ENCODE data around the gene C20orf173.

Gene C20orf173

GRCh38 chr20:35506179-35506578 is 23.3 kb downstream of the C20orf173 start:
- no peak for DNase-seq

GRCh38 chr20:35504751-35505150 is 24.7 kb downstream of the C20orf173 start:
- no peak for DNase-seq

- no peak for DNase-seq
These were observed 25.5 kb downstream of the C20orf173 start for GRCh38 chr20:35503841-35504561.

- DNase-seq, result no peak
These were observed 26.2 kb downstream of the C20orf173 start for GRCh38 chr20:35503281-35503680.

GRCh38 chr20:35502352-35502751 is 27.1 kb downstream of the C20orf173 start:
- peak; percentile 92 for DNase-seq

- DNase-seq, result no peak
These were observed 30.2 kb downstream of the C20orf173 start for GRCh38 chr20:35499271-35499670.

- no peak for DNase-seq
These were observed 31.7 kb downstream of the C20orf173 start for GRCh38 chr20:35497780-35498189.

- DNase-seq, result no peak
These were observed 32.1 kb downstream of the C20orf173 start for GRCh38 chr20:35497320-35497719.

- no peak for DNase-seq
These were observed 33.0 kb downstream of the C20orf173 start for GRCh38 chr20:35496481-35496880.

GRCh38 chr20:35492352-35492751 is 37.1 kb downstream of the C20orf173 start:
- no peak for DNase-seq

- DNase-seq, result no peak
These were observed 37.6 kb downstream of the C20orf173 start for GRCh38 chr20:35491823-35492222.

- DNase-seq, result no peak
These were observed 38.7 kb downstream of the C20orf173 start for GRCh38 chr20:35490736-35491181.

- DNase-seq, result no peak
These were observed 39.7 kb downstream of the C20orf173 start for GRCh38 chr20:35489717-35490116.

GRCh38 chr20:35487479-35487878 is 42.0 kb downstream of the C20orf173 start:
- DNase-seq, result no peak

GRCh38 chr20:35479798-35480197 is 49.7 kb downstream of the C20orf173 start:
- DNase-seq, result no peak

GRCh38 chr20:35478804-35479472 is 50.5 kb downstream of the C20orf173 start:
- peak; percentile 11 for DNase-seq

All from RPMI8226 (cell line).